HL-60/S4 (cell line): ENCODE results near the gene CHST11.
"Not testable (repeated sequence)": the region's sequence is repeated elsewhere in the genome, so short reads cannot be mapped to it uniquely, and the experiment has no call there.

Experiments
- in situ Hi-C: fragments of 300-500 bp; cut with MboI; formaldehyde crosslinking; loops from 2 replicates; pipeline ENCODE4 v1.14.3; 2022; ENCODE audit warnings: low sequenced_read_pairs

The CHST11 gene

DNA sequence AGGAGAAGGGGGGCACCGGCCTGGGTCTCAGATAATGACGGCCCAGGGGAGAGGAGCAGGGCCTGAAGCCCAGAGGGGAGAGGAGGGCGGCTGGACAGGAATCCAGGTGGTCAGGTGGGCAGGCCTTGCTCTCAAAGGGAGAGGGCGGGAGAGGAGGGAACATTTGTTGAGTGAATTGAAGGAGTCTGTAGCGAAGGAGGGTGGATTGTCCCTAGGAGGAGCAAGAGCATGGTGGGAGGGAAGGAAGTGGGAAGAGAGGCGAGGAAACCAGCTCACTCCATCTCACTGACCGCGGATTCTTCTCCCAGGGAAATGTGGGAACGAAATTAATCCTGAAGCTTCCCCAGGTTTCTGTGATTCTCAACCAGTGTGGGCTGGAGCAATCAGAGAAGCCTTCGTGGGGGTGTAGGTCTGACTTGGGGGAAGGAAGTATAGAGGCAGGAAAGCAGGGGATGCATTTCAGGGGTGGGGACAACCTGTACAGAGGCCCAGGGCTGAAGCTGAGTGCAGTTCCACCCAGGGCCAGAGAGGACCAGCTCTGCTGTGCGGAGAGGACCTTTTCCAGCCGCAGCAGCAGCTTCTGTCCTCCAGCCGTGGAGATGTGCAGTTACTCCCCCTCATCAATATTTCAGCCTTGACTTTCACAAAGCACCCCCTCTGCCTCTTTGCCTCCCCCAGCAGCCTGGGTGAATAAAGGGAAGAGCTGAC, 100.9 kb downstream of the CHST11 start:
- in situ Hi-C loops = no loop called here

DNA sequence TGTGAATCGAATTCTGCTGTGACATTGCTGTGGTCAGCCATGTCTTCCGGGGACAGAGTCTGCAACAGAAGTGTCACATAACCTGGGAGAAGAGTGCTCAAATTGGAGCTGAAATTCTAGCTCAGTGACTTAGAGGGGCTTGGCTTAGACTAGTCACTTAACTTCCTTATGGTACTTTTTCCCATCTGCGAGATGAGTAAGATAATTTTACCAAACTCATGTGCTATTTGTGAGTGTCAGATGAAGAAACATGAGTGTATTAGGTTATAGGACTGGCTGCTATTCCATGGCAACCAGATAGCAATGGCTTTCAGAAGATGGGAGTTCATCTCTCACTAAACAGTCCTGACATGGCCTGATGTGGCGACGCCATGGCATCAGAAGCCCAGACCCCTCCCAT, 104.1 kb downstream of the CHST11 start:
- in situ Hi-C loops = no loop called here

- in situ Hi-C loops = no loop called here
These were observed 106.0 kb downstream of the CHST11 start for GRCh38 chr12:104562763-104563162.

- in situ Hi-C loops = not testable (repeated sequence)
These were observed 107.9 kb downstream of the CHST11 start for GRCh38 chr12:104564662-104565061.

- in situ Hi-C loops = no loop called here
These were observed 109.0 kb downstream of the CHST11 start for GRCh38 chr12:104565606-104566243.

GRCh38 chr12:104566244-104566993, 109.7 kb downstream of the CHST11 start:
- in situ Hi-C loops = no loop called here

- in situ Hi-C loops = no loop called here
These were observed 111.2 kb downstream of the CHST11 start for GRCh38 chr12:104567832-104568486.

- in situ Hi-C loops = no loop called here
These were observed 111.7 kb downstream of the CHST11 start for GRCh38 chr12:104568487-104568868.

- in situ Hi-C loops = no loop called here
These were observed 112.2 kb downstream of the CHST11 start for GRCh38 chr12:104568935-104569334.

- in situ Hi-C loops = no loop called here
These were observed 112.8 kb downstream of the CHST11 start for GRCh38 chr12:104569346-104570173.

- in situ Hi-C loops = no loop called here
These were observed 113.6 kb downstream of the CHST11 start for GRCh38 chr12:104570174-104570907.

GRCh38 chr12:104571328-104571727, 114.6 kb downstream of the CHST11 start:
- in situ Hi-C loops = no loop called here

DNA sequence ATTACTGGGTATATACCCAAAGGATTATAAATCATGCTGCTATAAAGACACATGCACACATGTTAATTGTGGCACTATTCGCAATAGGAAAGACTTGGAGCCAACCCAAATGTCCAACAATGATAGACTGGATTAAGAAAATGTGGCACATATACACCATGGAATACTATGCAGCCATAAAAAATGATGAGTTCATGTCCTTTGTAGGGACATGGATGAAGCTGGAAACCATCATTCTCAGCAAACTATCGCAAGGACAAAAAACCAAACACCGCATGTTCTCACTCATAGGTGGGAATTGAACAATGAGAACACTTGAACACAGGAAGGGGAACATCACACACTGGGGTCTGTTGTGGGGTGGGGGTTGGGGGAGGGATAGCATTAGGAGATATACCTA, 117.6 kb downstream of the CHST11 start:
- in situ Hi-C loops = not testable (repeated sequence)

GRCh38 chr12:104574758-104575157, 118.0 kb downstream of the CHST11 start:
- in situ Hi-C loops = not testable (repeated sequence)

DNA sequence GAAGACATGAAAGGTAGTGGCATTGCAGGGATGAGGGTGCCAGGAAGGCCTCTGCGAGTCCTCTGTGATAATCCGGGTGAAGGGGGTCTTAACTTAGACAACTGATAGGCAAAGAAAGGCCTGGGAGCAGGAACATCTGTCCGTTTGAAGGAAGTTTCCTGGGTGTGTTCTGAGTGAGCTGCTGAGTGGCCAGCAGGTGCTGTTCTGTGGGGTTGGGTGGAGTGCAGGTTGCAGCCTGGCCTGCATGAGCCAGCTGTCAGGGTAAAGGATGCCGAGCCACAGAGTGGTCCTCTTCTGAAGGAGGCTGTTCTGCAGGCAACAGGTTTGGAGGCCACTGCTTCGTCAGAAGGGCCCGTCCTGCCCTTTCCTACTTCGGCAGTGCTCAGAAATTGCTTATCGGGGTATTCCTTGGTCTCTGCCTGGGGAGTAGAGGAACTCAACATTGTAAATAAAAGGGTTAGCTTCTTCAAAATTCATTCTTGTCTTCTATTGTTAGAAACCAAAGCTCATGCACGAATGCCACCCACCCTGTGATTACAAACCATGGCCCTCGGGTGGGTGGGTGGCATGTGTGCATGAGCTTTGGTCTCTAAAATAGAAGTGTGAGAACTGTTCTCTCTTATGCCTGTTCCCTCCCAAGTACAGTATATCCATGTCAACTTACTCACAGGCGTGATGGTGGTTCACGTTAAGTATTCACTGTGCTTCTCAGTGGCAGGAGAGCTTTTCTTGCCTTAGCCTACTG, 118.9 kb downstream of the CHST11 start:
- in situ Hi-C loops = no loop called here

GRCh38 chr12:104576187-104576778, 119.5 kb downstream of the CHST11 start:
- in situ Hi-C loops = no loop called here

DNA sequence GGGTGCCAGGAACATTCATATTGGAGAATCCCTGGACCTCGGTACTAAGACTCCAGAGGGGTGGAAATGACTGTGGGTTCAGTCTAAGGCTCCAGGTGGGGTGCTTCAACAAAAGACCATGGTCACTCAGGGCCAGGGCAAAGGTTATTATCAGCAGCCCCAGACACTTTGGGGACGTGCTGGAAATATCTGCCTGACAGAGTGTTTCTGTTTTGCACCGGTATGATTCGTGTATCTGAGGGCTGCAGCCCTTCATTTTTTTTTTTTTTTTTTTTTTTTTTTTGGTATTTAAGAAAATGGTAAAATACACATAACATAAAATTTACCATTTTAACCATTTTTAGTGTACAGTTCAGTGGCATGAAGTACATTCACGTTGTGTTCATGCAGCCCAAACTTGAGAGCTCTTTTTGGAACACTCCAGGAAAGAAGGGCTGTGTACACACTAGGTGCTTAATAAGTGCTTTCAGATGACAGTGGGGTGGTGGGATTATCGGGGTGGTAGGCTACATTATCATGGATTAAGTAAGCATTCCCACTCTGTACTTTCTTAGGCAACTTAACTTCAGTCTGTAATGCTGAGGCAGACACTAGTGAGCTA, 120.3 kb downstream of the CHST11 start:
- in situ Hi-C loops = no loop called here

- in situ Hi-C loops = no loop called here
These were observed 120.8 kb downstream of the CHST11 start for GRCh38 chr12:104577581-104577981.
